ENCODE results near the gene UTF1.
A peak's percentile ranks its signal among the peaks of the same experiment; 100 is the strongest.
"Not testable (repeated sequence)": the region's sequence is repeated elsewhere in the genome, so short reads cannot be mapped to it uniquely, and the experiment has no call there.

Gene UTF1

GRCh38 chr10:133258818-133259601 lies 29.0 kb downstream of the UTF1 start:
- no peak overlapping the region for H3K4me3 ChIP-seq
- DNase-seq (ENCODE audit: low spot score in 2 of 2): no peak

GRCh38 chr10:133259602-133259989 lies 29.6 kb downstream of the UTF1 start:
- Histone ChIP-seq H3K36me3 (replicated peaks) (no peaks in the 10 kb centered on the region), H3K27me3 (ENCODE audit: low read depth) (no peaks in the 10 kb centered on the region), H3K4me3 (no peak overlapping the region), H3K9me3 (no peaks in the 10 kb centered on the region), H3K4me1 (peaks cover 15% of the 10 kb centered on the region)
- in situ Hi-C loops (cut with MboI; ENCODE audit: low sequenced_read_pairs): no loop called here
- no peak for DNase-seq (ENCODE audit: low spot score in 2 of 2)

More at GRCh38 chr10:133258818-133259601, 29.0 kb downstream of the UTF1 start:
- H3K36me3 ChIP-seq (replicated peaks): no peaks in the 10 kb centered on the region
- peaks cover 15% of the 10 kb centered on the region for H3K4me1 ChIP-seq
- in situ Hi-C loops (cut with MboI; ENCODE audit: low sequenced_read_pairs): no loop called here
- H3K27me3 ChIP-seq (ENCODE audit: low read depth): no peaks in the 10 kb centered on the region
- H3K9me3 ChIP-seq: no peaks in the 10 kb centered on the region

GRCh38 chr10:133260895-133261725 lies 31.1 kb downstream of the UTF1 start:
- in situ Hi-C loops (cut with MboI; ENCODE audit: low sequenced_read_pairs): no loop called here

GRCh38 chr10:133261726-133262325 lies 31.8 kb downstream of the UTF1 start:
- in situ Hi-C loops (cut with MboI; ENCODE audit: low sequenced_read_pairs): no loop called here

More at GRCh38 chr10:133260895-133261725, 31.1 kb downstream of the UTF1 start:
- Histone ChIP-seq H3K36me3 (replicated peaks) (no peaks in the 10 kb centered on the region), H3K4me3 (peak overlapping the region; percentile 43), H3K27me3 (ENCODE audit: low read depth) (no peaks in the 10 kb centered on the region), H3K4me1 (peaks cover 15% of the 10 kb centered on the region), H3K9me3 (no peaks in the 10 kb centered on the region)
- peak; percentile 12 to 63 for DNase-seq (ENCODE audit: low spot score in 2 of 2)

GRCh38 chr10:133262696-133263095 lies 32.7 kb downstream of the UTF1 start:
- H3K36me3 ChIP-seq (replicated peaks): no peaks in the 10 kb centered on the region
- in situ Hi-C loops (cut with MboI; ENCODE audit: low sequenced_read_pairs): no loop called here
- H3K9me3 ChIP-seq: no peaks in the 10 kb centered on the region
- no peaks in the 10 kb centered on the region for H3K27me3 ChIP-seq (ENCODE audit: low read depth)
- DNase-seq (ENCODE audit: low spot score in 2 of 2): no peak
- no peak overlapping the region for H3K4me3 ChIP-seq
- peaks cover 8% of the 10 kb centered on the region for H3K4me1 ChIP-seq

More at GRCh38 chr10:133261726-133262325, 31.8 kb downstream of the UTF1 start:
- peak; percentile 48 to 91 for DNase-seq (ENCODE audit: low spot score in 2 of 2)
- Histone ChIP-seq H3K4me3 (peak overlapping the region; percentile 43), H3K27me3 (ENCODE audit: low read depth) (no peaks in the 10 kb centered on the region), H3K4me1 (peaks cover 15% of the 10 kb centered on the region), H3K36me3 (replicated peaks) (no peaks in the 10 kb centered on the region), H3K9me3 (no peaks in the 10 kb centered on the region)

- DNase-seq (ENCODE audit: low spot score in 2 of 2): no peak
- H3K36me3 ChIP-seq (replicated peaks): no peaks in the 10 kb centered on the region
- in situ Hi-C loops (cut with MboI; ENCODE audit: low sequenced_read_pairs): no loop called here
- H3K4me1 ChIP-seq: peaks cover 4% of the 10 kb centered on the region
- H3K4me3 ChIP-seq: no peak overlapping the region
- no peaks in the 10 kb centered on the region for H3K9me3 ChIP-seq
- no peaks in the 10 kb centered on the region for H3K27me3 ChIP-seq (ENCODE audit: low read depth)
Observed at GRCh38 chr10:133263674-133264073, 33.7 kb downstream of the UTF1 start.

- Histone ChIP-seq H3K4me3 (no peak overlapping the region), H3K36me3 (replicated peaks) (no peaks in the 10 kb centered on the region), H3K9me3 (no peaks in the 10 kb centered on the region), H3K4me1 (peaks cover 4% of the 10 kb centered on the region), H3K27me3 (ENCODE audit: low read depth) (no peaks in the 10 kb centered on the region)
- in situ Hi-C loops (cut with MboI; ENCODE audit: low sequenced_read_pairs): no loop called here
- DNase-seq (ENCODE audit: low spot score in 2 of 2): no peak
Observed at GRCh38 chr10:133264461-133264860, 34.4 kb downstream of the UTF1 start.

GRCh38 chr10:133265052-133265451 lies 35.0 kb downstream of the UTF1 start:
- H3K27me3 ChIP-seq (ENCODE audit: low read depth); DNase-seq (ENCODE audit: low spot score in 2 of 2); H3K36me3 ChIP-seq (replicated peaks); H3K4me1 ChIP-seq; in situ Hi-C loops (cut with MboI; ENCODE audit: low sequenced_read_pairs); H3K4me3 ChIP-seq; H3K9me3 ChIP-seq: not testable (repeated sequence)

- in situ Hi-C loops (cut with MboI; ENCODE audit: low sequenced_read_pairs): no loop called here
- Histone ChIP-seq H3K36me3 (replicated peaks) (no peaks in the 10 kb centered on the region), H3K27me3 (ENCODE audit: low read depth) (no peaks in the 10 kb centered on the region), H3K4me1 (peaks cover 4% of the 10 kb centered on the region), H3K4me3 (no peak overlapping the region), H3K9me3 (no peaks in the 10 kb centered on the region)
- DNase-seq (ENCODE audit: low spot score in 2 of 2): no peak
Observed at GRCh38 chr10:133266056-133266795, 36.2 kb downstream of the UTF1 start.

- H3K36me3 ChIP-seq (replicated peaks): no peaks in the 10 kb centered on the region
- DNase-seq (ENCODE audit: low spot score in 2 of 2): no peak
- no peak overlapping the region for H3K4me3 ChIP-seq
- H3K9me3 ChIP-seq: no peaks in the 10 kb centered on the region
- in situ Hi-C loops (cut with MboI; ENCODE audit: low sequenced_read_pairs): no loop called here
- H3K4me1 ChIP-seq: peaks cover 1% of the 10 kb centered on the region
- no peaks in the 10 kb centered on the region for H3K27me3 ChIP-seq (ENCODE audit: low read depth)
Observed at GRCh38 chr10:133267293-133267692, 37.3 kb downstream of the UTF1 start.

- in situ Hi-C loops (cut with MboI; ENCODE audit: low sequenced_read_pairs): no loop called here
- Histone ChIP-seq H3K36me3 (replicated peaks) (no peaks in the 10 kb centered on the region), H3K4me3 (no peak overlapping the region), H3K27me3 (ENCODE audit: low read depth) (no peaks in the 10 kb centered on the region), H3K4me1 (no peaks in the 10 kb centered on the region), H3K9me3 (no peaks in the 10 kb centered on the region)
- DNase-seq (ENCODE audit: low spot score in 2 of 2): no peak
Observed at GRCh38 chr10:133267829-133268228, 37.8 kb downstream of the UTF1 start.

GRCh38 chr10:133268532-133268931 lies 38.5 kb downstream of the UTF1 start:
- Histone ChIP-seq H3K4me1 (no peaks in the 10 kb centered on the region), H3K36me3 (replicated peaks) (no peaks in the 10 kb centered on the region), H3K27me3 (ENCODE audit: low read depth) (no peaks in the 10 kb centered on the region), H3K9me3 (no peaks in the 10 kb centered on the region), H3K4me3 (no peak overlapping the region)
- in situ Hi-C loops (cut with MboI; ENCODE audit: low sequenced_read_pairs): no loop called here
- no peak for DNase-seq (ENCODE audit: low spot score in 2 of 2)

GRCh38 chr10:133269367-133269766 lies 39.4 kb downstream of the UTF1 start:
- in situ Hi-C loops (cut with MboI; ENCODE audit: low sequenced_read_pairs): no loop called here
- H3K4me1 ChIP-seq: no peaks in the 10 kb centered on the region
- no peak overlapping the region for H3K4me3 ChIP-seq
- no peaks in the 10 kb centered on the region for H3K9me3 ChIP-seq
- no peaks in the 10 kb centered on the region for H3K27me3 ChIP-seq (ENCODE audit: low read depth)
- DNase-seq (ENCODE audit: low spot score in 2 of 2): no peak
- H3K36me3 ChIP-seq (replicated peaks): no peaks in the 10 kb centered on the region
